Mammary epithelial cell (primary cell): ENCODE results near the gene PFKFB3.

Experiments used
- CTCF ChIP-seq, 2 donors: IDR thresholded peaks in 1 of 2; conservative IDR thresholded peaks in 1 of 2; 2 replicates each; pipeline ENCODE4 v1.5.1; 2011 to 2012; ENCODE audit warnings: inconsistent platforms in 2 of 2, low read length in 2 of 2, mild to moderate bottlenecking in 2 of 2, control low read depth in 1 of 2, low read depth in 1 of 2; ENCODE audit not compliant: insufficient read depth in 1 of 2; ENCODE audit errors: extremely low read depth in 1 of 2
- EZH2 ChIP-seq: IDR thresholded peaks from 2 replicates; pipeline ENCODE4 v1.6.1; 2012; ENCODE audit warnings: low read length, inconsistent platforms, borderline replicate concordance

GRCh38 chr10:6179078-6179477, 23.7 kb upstream of the PFKFB3 start:
- TF ChIP-seq CTCF (conservative IDR thresholded peaks at IDR 0.05 in 1 of 2, IDR thresholded peaks at IDR 0.05 in 1 of 2; ENCODE audit: extremely low read depth in 1 of 2, insufficient read depth in 1 of 2, low read depth in 1 of 2, low read length in 2 of 2) = no peak
- TF ChIP-seq EZH2 = no peak
